NT2/D1 (cell line): ENCODE data around the gene SMAD9.

ENCODE experiments used
- SUZ12 ChIP-seq: IDR thresholded peaks from 2 replicates; pipeline ENCODE4 v1.6.1; 2011; ENCODE audit not compliant: insufficient read length, insufficient read depth; ENCODE audit errors: extremely low read depth
- YY1 ChIP-seq: IDR thresholded peaks from 2 replicates; pipeline ENCODE4 v1.6.1; 2011; ENCODE audit not compliant: insufficient read length, insufficient read depth
- ZNF274 ChIP-seq: IDR thresholded peaks from 2 replicates; pipeline ENCODE4 v1.6.1; 2011; ENCODE audit warnings: mild to moderate bottlenecking, low read depth, low read length

DNA sequence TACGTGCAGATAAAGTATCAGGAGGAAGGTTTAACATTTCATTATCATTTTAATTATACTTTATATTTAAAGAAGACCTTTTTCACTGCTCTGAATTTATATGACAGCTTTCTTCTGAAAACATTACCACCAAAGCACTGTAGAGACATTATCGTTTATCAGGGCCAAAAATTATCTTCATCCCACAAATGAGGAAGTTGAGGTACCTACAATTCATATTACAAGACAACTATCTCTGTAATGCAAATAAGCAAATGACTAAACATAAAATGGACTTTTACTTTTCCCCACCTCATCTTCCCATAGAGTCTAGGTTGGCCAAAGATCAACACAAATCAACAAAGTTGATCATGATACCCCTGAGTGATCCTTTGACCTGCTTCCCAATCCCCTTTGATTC, 30.9 kb upstream of the SMAD9 start:
- no peak for TF ChIP-seq ZNF274
- no peak for TF ChIP-seq YY1
- no peak for TF ChIP-seq SUZ12
